ENCODE results near the gene RHOG. TPM values are rescaled to one million over a fixed set of nuclear protein-coding genes. Genes with fewer than 3 reads are reported as not detected.

RHOG gene
- polyA plus RNA-seq, 10 donors = 19.0 to 29.9 (median 25.2) TPM

Other genes starting within 250 kb of the RHOG start
- 1 to 10 TPM; 1.5 to 4.0 (median 2.4) TPM for gene ART5, start 199.0 kb downstream of the RHOG start, polyA plus RNA-seq (ENCODE audit: insufficient read length in 10 of 10)
- 1 to 10 TPM; 1.8 to 6.2 (median 4.4) TPM for gene ART1, start 195.8 kb downstream of the RHOG start, polyA plus RNA-seq (ENCODE audit: insufficient read length in 10 of 10)
- 1 to 10 TPM; 2.5 to 4.6 (median 3.1) TPM for gene CHRNA10, start 169.6 kb downstream of the RHOG start, polyA plus RNA-seq (ENCODE audit: insufficient read length in 10 of 10)
- gene NUP98, start 43.4 kb downstream of the RHOG start, polyA plus RNA-seq (ENCODE audit: insufficient read length in 10 of 10) = 10 to 100 TPM; 32.0 to 46.1 (median 38.1) TPM
- 10 to 100 TPM; 15.7 to 28.1 (median 20.5) TPM for gene PGAP2, start 32.4 kb downstream of the RHOG start, polyA plus RNA-seq (ENCODE audit: insufficient read length in 10 of 10)
- gene STIM1, start 14.7 kb upstream of the RHOG start, polyA plus RNA-seq (ENCODE audit: insufficient read length in 10 of 10) = 100 to 1,000 TPM in 1 of 10 donors, 10 to 100 TPM in 9; 49.3 to 111 (median 84.4) TPM

Data from muscle of back (tissue), 10 donors.